EH (cell line): ENCODE data around the gene POLDIP2.
A peak's percentile ranks its signal among the peaks of the same experiment; 100 is the strongest.
"Not testable (repeated sequence)": the region's sequence is repeated elsewhere in the genome, so short reads cannot be mapped to it uniquely, and the experiment has no call there.

Experiments
- DNase-seq: peaks from one replicate; pipeline ENCODE4 v3.0.0-alpha.2; 2015; ENCODE audit warnings: low read depth

Gene POLDIP2

GRCh38 chr17:28366605-28367004 is 9.3 kb upstream of the POLDIP2 start:
- no peak for DNase-seq

GRCh38 chr17:28365487-28365886 is 8.2 kb upstream of the POLDIP2 start:
- DNase-seq = no peak

GRCh38 chr17:28364665-28365363 is 7.5 kb upstream of the POLDIP2 start, which contains the start of gene SEBOX:
SEBOX (minus strand) TSS chr17:28365199; CDS start chr17:28365151, 48 bp downstream.
- no peak for DNase-seq

DNA sequence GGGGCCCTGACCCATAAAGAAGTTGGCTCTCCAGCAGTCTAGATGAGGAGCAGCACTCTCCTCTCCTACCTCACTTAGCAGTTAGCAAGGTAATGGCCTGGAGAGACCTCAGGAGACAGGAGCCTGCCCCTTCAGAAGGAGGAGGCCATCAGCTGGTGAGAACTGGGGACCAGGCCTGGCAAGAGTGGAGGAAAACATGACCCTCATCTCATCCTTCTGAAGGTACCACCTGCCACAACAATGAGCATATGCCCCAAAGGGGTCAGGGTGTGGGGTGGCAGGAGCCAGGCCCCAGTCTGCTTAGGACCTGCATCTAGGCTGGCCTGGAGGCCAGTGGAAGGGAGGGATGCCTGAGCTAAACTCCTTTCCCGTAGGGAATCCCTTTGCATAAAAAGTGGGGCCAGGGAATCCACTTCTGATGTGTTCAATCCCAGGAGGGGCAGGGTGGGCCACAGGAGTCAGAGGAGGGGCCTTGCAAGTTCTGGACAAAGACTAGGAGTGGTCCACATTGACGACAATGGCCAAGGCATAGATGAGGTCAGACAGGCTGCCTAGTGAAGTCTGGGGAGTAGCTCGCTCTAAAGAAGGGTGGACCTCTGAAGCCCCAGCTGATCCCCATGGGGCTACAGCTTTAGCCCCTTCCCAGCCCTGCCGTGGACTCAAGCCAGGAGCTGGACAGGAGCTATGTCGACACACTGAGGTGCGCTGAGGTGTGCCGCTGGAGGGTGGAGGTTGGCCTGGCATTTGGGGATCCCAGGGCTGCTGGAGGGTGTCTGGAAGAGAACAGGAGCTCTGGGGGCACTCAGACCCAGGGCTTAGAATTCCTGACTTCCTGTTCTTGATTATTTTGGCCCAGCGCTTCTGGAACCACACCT is 6.7 kb upstream of the POLDIP2 start:
- DNase-seq = no peak

- no peak for DNase-seq
Measured at GRCh38 chr17:28363186-28363585, 5.9 kb upstream of the POLDIP2 start.

DNA sequence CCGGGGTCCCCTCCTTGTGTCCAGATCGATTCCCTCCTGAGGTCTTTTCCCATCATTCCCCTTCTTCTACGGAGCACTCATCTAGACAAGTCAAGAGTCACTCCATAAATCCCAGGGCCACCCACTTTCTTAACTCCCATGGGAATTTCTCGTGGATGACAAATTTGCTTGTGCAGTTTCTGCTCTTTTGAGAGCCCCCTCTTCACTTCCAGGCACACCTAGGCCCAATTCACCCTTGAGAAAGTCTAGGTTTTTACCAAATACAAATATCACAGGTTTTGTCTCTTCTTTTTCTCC is 522 bp upstream of the POLDIP2 start:
- no peak for DNase-seq

DNA sequence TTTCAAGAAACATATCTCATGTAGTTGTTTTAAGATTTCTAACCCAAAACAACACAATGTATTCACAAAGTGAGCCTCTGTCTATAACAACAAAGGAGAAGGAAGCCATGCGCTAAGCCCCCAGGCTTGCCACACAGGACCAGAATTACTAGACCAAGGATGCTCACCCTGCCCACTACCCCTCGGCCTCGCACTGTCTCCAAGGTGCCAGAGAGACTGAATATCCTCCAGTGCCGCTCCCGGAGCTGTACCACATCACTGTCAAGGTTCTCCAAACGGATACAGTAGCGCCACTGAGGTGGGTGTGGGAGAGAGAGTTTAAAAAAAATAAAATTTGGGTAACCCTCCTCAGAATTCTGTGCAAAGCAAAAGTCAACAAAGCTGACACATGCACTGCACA is 7.1 kb downstream of the POLDIP2 start:
- no peak for DNase-seq

- DNase-seq = no peak
Measured at GRCh38 chr17:28348979-28349378, 8.3 kb downstream of the POLDIP2 start.

GRCh38 chr17:28347261-28347891 is 10.0 kb downstream of the POLDIP2 start:
- DNase-seq = peak; percentile 95

- DNase-seq = no peak
Measured at GRCh38 chr17:28346746-28347246, 10.5 kb downstream of the POLDIP2 start.

GRCh38 chr17:28346199-28346580 is 11.1 kb downstream of the POLDIP2 start:
- DNase-seq = peak; percentile 35

DNA sequence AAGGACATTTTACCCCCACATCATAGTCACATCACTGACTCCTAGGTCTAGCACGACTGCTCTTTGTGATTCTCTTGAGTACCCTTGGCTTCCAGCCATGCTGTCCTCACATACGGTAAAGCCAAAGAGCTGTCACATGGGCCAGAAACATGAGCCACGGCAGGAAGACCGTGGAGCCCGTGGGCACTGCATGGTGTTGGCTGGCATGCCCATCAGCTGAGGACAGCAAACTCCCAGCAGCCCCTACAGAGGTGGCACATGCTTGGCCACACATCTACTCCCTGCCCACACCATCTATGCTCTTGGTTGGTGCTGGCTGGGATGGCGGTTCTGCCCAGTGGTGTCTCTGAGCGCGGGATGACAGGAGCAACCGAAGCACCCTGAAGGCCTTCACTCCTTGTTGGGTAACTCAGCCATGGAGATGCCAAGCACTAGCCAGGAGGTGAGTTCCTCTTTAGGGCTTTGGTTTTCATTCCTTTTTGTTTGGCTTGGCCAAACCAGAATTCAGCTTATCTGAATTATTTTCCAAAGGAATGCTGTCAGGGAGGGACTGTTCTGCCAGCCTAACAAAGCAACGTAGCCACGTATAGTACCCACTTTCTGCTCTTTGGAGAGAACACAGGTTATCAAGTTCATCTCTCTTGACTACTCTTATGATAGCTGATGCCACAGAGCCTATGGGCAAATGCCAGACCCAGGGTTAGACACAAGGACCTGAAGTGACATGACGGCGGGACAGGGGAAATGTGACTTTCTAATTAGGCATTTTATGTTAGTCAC is 11.7 kb downstream of the POLDIP2 start:
- DNase-seq = peak; percentile 20

DNA sequence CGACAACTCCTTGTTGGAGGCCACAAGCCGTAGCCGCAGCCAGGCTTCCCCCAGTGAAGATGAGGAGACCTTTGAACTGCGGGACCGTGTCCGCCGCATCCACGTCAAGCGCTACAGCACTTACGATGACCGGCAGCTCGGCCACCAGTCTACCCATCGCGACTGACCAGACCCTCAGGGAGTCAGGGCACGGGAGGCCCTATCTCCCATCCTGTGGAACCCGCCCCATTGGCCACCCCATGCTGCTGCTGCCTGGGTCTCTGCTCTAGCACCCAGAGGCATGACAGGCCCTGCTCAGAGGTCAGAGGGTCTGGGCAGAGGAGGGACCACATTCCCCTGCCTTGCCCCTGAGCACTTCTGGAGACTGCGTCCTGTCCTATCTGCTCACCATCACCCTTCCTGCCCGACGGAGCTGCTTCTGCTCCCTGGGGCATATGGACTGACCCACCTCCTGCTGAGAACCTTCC is 12.9 kb downstream of the POLDIP2 start:
- DNase-seq = no peak

DNA sequence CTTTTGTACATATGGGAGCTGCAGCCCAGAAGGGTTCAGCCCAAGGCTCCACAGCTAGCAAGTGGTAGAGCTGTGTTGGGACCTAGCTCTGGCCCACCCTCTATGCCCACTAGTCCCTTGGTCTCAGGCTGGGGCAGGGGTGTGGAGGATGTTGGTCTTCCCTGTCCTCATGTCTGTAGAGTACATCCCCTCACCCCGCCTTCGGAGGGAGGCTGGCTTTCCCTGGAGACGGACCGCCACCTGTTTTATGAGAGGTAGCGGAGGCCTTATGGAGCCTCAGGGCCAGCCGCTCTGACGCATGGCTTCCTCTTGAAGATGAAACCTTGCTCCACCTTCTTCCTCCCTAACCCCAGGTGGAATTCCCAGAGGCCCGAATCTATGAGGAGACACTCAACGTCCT is 13.3 kb downstream of the POLDIP2 start:
- DNase-seq = no peak

GRCh38 chr17:28343491-28343932 is 13.8 kb downstream of the POLDIP2 start:
- no peak for DNase-seq

- DNase-seq = no peak
Measured at GRCh38 chr17:28342313-28342712, 15.0 kb downstream of the POLDIP2 start.

DNA sequence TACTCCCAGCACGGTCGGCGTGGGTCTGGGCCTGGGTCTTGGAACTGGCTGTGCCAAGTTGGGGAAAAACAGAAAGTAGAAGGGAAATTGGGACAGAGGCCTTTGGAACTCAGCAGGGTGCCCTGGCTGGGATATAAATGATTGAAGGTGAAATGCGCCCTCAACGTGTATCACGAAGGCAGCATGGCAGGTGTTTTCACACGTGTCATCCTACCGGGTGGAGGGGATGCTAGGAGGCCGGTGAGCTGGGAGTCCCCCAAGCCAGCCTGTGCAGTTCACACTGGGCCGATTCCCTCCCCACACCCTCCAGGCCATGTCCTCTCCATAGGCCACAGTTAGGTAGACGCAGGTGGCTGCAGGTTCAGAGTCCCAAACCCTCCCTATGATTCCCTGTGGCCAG is 15.8 kb downstream of the POLDIP2 start:
- no peak for DNase-seq

GRCh38 chr17:28340374-28340773 is 17.0 kb downstream of the POLDIP2 start:
- DNase-seq = no peak

GRCh38 chr17:28339431-28339830 is 17.9 kb downstream of the POLDIP2 start:
- DNase-seq = no peak

DNA sequence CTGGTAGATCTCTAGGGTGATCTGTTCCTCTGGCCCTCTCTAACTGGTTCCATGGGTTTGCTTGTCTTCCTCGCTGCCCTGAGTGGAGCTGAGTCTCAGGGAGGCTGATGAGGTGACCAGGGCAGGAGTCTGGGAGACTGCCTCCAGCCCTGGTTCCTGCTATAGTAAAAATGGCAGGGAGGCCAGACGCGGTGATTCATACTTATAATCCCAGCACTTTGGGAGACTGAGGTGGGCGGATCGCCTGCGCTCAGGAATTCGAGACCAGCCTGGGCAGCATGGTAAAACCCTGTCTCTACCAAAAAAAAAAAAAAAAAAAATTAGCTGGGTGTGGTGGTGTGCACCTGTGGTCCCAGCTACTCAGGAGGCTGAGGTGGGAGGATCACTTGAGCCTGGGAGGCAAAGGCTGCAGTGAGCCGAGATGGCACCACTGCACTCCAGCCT is 18.5 kb downstream of the POLDIP2 start:
- not testable (repeated sequence) for DNase-seq

DNA sequence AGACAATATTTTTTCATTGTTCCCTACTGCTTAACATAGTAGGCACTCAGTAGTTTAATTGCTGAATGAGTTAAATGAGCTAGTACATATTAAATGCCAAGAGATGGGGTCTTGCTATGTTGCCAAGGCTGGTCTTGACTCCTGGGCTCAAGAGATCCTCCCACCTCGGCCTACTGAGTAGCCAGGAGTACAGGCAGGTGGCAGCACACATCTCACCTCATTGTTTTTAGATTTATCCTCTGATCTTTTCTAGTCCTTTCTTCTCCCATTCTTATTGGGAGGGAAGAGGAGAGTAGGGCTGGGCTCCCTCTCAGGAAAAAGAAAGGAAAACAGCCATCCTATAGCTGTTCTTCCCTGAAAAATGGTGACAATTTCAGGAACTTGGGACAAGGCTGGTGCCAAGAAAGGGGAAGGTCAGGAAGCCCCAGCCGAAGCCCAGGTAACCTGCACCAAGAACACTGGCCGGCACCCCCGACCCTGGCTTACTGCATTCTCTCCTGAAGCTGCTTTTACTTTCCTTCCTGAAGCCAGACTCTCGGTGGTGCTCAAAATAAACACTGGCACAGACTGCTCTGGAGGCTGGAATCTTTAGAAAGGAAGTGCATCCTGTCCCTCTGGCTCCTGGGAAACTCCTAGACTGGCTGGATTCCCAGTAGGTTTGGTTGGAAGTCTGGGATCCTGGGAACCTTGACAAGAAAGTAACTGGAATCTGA is 19.1 kb downstream of the POLDIP2 start:
- peak; percentile 93 for DNase-seq
